CD4-positive, alpha-beta T cell (primary cell): ENCODE measurements around the gene CMSS1. TPM values are rescaled to one million over a fixed set of nuclear protein-coding genes. Genes with fewer than 3 reads are reported as not detected.

Source experiments
- ATAC-seq: fragments of 200-7000 bp; cut with Tn5 transposase; one replicate; pipeline ENCODE4 v1.10.0; 2022; ENCODE audit warnings: mild to moderate bottlenecking; ENCODE audit not compliant: poor library complexity
- CTCF ChIA-PET: fragments of 350-600 bp; sonication (Branson Sonifier 250); formaldehyde crosslinking; loops from one replicate; lab custom pipeline; 2021; ENCODE audit warnings: antibody characterized with exemption, inconsistent platforms; lab: Charles Lee
- POLR2A ChIA-PET: fragments of 350-600 bp; sonication (Branson Sonifier 250); formaldehyde crosslinking; loops from one replicate; lab custom pipeline; 2021; ENCODE audit warnings: antibody characterized with exemption, inconsistent platforms; lab: Charles Lee
- DNase-seq, 14 experiments: peaks; one replicate each; pipeline ENCODE4 v3.0.0-alpha.2; 2013 to 2020; ENCODE audit warnings: mixed read lengths in 2 of 14
- H3K27ac ChIP-seq, 2 donors: one replicate each; pipeline versions ENCODE4 v1.5.1 to v1.7.0; 2013; ENCODE audit warnings: low read length in 2 of 2, low read depth in 1 of 2, mild to moderate bottlenecking in 1 of 2
- H3K27me3 ChIP-seq, 2 experiments: 1 replicate in 1 of 2; 2 replicates in 1 of 2; pipeline versions ENCODE4 v1.6.1 to v1.7.0; 2013; ENCODE audit warnings: low read length in 2 of 2, control low read depth in 1 of 2, mild to moderate bottlenecking in 1 of 2, moderate library complexity in 1 of 2; ENCODE audit not compliant: insufficient read depth in 2 of 2, control insufficient read depth in 1 of 2
- H3K36me3 ChIP-seq: one replicate; pipeline ENCODE4 v1.6.1; 2013; ENCODE audit warnings: low read length, control low read depth; ENCODE audit not compliant: insufficient read depth
- H3K4me1 ChIP-seq: one replicate; pipeline ENCODE4 v1.6.1; 2013; ENCODE audit warnings: low read length, control low read depth; ENCODE audit not compliant: insufficient read depth
- H3K4me3 ChIP-seq: one replicate; pipeline ENCODE4 v1.5.1; 2013; ENCODE audit warnings: mild to moderate bottlenecking, low read length, moderate library complexity
- H3K9me3 ChIP-seq, 2 experiments: 1 replicate in 1 of 2; 2 replicates in 1 of 2; pipeline versions ENCODE4 v1.6.1 to v1.7.0; 2013; ENCODE audit warnings: low read length in 2 of 2, mild to moderate bottlenecking in 2 of 2, control low read depth in 1 of 2, moderate library complexity in 1 of 2; ENCODE audit not compliant: control insufficient read depth in 1 of 2, insufficient read depth in 1 of 2
- H3K27ac Mint-ChIP-seq: one replicate; pipeline ENCODE4 v1.8.0; 2020; ENCODE audit warnings: mixed read lengths
- H3K27me3 Mint-ChIP-seq: one replicate; pipeline ENCODE4 v1.8.0; 2021; ENCODE audit warnings: mixed read lengths
- H3K36me3 Mint-ChIP-seq: one replicate; pipeline ENCODE4 v1.8.0; 2021; ENCODE audit warnings: low read depth, mixed read lengths
- H3K4me1 Mint-ChIP-seq: one replicate; pipeline ENCODE4 v1.8.0; 2021; ENCODE audit warnings: low read depth, mixed read lengths
- H3K4me3 Mint-ChIP-seq: one replicate; pipeline ENCODE4 v1.8.0; 2020; ENCODE audit warnings: mild to moderate bottlenecking, mixed read lengths
- H3K9me3 Mint-ChIP-seq: one replicate; pipeline ENCODE4 v1.8.0; 2020; ENCODE audit warnings: mixed read lengths
- intact Hi-C, 2 experiments: fragments of 100-400 bp; cut with DNase I in 1 of 2; cut with micrococcal nuclease in 1 of 2; formaldehyde crosslinking; loops; one replicate each; pipeline versions ENCODE4 v1.15.1 to v1.9.0; 2023 to 2025; cut with DNase I, micrococcal nuclease
- total RNA-seq, 174 experiments: library from RNA in 2 of 174; stranded (reverse) in 2 of 174; gene quantifications; one replicate each; pipeline ENCODE4 v1.2.3 and lab custom pipeline; 2021 to 2026
- TF ChIP-seq, protein P1 (sequence below): fragments of 200-600 bp; IDR thresholded peaks from one replicate; pipeline ENCODE4 v1.8.0; 2022; ENCODE audit warnings: antibody characterized with exemption, mild to moderate bottlenecking

CMSS1 gene
- total RNA-seq, 2 experiments from 2014 or later, result 12.2 TPM

- no peak overlapping the region for H3K27ac Mint-ChIP-seq
- no peaks in the 10 kb centered on the region for H3K27me3 ChIP-seq
- H3K4me3 Mint-ChIP-seq, result no peak overlapping the region
- no peaks in the 10 kb centered on the region for H3K4me1 ChIP-seq
- H3K27ac ChIP-seq, result no peak overlapping the region
- ATAC-seq, result no peak
- H3K4me1 Mint-ChIP-seq, result peaks cover 4% of the 10 kb centered on the region
- TF ChIP-seq, protein P1, sequence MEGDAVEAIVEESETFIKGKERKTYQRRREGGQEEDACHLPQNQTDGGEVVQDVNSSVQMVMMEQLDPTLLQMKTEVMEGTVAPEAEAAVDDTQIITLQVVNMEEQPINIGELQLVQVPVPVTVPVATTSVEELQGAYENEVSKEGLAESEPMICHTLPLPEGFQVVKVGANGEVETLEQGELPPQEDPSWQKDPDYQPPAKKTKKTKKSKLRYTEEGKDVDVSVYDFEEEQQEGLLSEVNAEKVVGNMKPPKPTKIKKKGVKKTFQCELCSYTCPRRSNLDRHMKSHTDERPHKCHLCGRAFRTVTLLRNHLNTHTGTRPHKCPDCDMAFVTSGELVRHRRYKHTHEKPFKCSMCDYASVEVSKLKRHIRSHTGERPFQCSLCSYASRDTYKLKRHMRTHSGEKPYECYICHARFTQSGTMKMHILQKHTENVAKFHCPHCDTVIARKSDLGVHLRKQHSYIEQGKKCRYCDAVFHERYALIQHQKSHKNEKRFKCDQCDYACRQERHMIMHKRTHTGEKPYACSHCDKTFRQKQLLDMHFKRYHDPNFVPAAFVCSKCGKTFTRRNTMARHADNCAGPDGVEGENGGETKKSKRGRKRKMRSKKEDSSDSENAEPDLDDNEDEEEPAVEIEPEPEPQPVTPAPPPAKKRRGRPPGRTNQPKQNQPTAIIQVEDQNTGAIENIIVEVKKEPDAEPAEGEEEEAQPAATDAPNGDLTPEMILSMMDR, result no peak
- no peak for DNase-seq
- ChIA-PET POLR2A (no interaction called here), CTCF (no interaction called here)
- no peaks in the 10 kb centered on the region for H3K36me3 ChIP-seq
- H3K9me3 ChIP-seq, result no peaks in the 10 kb centered on the region
- no peak overlapping the region for H3K4me3 ChIP-seq
- H3K36me3 Mint-ChIP-seq, result peaks cover 10% of the 10 kb centered on the region
- H3K27me3 Mint-ChIP-seq, result no peaks in the 10 kb centered on the region
- intact Hi-C loops, result no loop called here
- no peaks in the 10 kb centered on the region for H3K9me3 Mint-ChIP-seq
Measured at GRCh38 chr3:99960123-99960878, 142.6 kb downstream of the CMSS1 start.

GRCh38 chr3:99960941-99961340 is 143.3 kb downstream of the CMSS1 start:
- Histone ChIP-seq H3K4me1 (no peaks in the 10 kb centered on the region), H3K27ac (no peak overlapping the region), H3K27me3 (no peaks in the 10 kb centered on the region), H3K4me3 (no peak overlapping the region), H3K9me3 (no peaks in the 10 kb centered on the region), H3K36me3 (no peaks in the 10 kb centered on the region)
- intact Hi-C loops, result no loop called here
- H3K9me3 Mint-ChIP-seq, result no peaks in the 10 kb centered on the region
- no peak overlapping the region for H3K4me3 Mint-ChIP-seq
- H3K27me3 Mint-ChIP-seq, result no peaks in the 10 kb centered on the region
- DNase-seq (no peak), ATAC-seq (no peak)
- TF ChIP-seq, protein P1, result no peak
- ChIA-PET POLR2A (no interaction called here), CTCF (no interaction called here)
- H3K27ac Mint-ChIP-seq, result no peak overlapping the region
- peaks cover 10% of the 10 kb centered on the region for H3K36me3 Mint-ChIP-seq
- peaks cover 4% of the 10 kb centered on the region for H3K4me1 Mint-ChIP-seq

DNA sequence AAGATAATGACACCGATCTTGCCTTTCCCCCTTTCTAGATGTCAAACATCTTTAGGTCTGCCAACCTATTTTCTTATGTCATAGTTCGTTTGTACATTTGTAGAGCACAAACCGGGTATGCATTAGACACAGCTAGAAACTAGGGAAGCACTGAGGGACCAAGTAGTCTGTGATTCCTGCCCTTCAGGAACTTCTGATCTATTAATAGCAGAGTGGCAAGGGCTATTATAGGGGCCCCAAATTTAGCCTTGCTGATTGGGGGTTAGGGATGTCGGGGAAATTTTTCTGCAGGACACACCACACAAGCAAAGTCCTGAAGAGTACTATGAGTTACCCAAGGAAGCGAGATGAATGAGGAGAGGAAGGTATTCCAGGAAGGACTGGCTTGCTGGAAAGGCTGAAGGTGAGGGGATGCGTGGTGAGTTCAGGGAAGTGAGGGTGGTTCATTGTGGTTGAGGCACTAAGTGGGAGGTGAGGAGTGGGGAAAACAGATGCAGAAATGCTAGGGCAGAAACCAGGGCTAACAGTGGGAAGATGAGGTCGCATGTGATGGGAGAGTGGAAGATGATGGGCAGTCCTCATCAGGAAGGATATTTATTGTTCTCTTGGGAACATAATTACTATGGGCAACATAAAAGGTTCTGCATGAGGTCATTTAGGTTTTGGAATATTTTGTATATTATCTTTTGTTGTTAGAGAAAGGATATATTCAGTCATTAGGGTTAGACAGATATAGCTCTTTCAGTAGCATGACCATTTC is 144.3 kb downstream of the CMSS1 start:
- Histone ChIP-seq H3K36me3 (no peaks in the 10 kb centered on the region), H3K4me1 (no peaks in the 10 kb centered on the region), H3K4me3 (no peak overlapping the region), H3K9me3 (no peaks in the 10 kb centered on the region), H3K27ac (no peak overlapping the region), H3K27me3 (no peaks in the 10 kb centered on the region)
- POLR2A ChIA-PET, result no interaction called here
- DNase-seq, result no peak
- no peaks in the 10 kb centered on the region for H3K9me3 Mint-ChIP-seq
- TF ChIP-seq, protein P1, result no peak
- peaks cover 10% of the 10 kb centered on the region for H3K36me3 Mint-ChIP-seq
- CTCF ChIA-PET, result no interaction called here
- peaks cover 4% of the 10 kb centered on the region for H3K4me1 Mint-ChIP-seq
- no peaks in the 10 kb centered on the region for H3K27me3 Mint-ChIP-seq
- H3K4me3 Mint-ChIP-seq, result no peak overlapping the region
- intact Hi-C loops, result no loop called here
- H3K27ac Mint-ChIP-seq, result no peak overlapping the region
- no peak for ATAC-seq
